Occipital lobe (tissue), 2 donors: ENCODE data around the gene ACTRT2. TPM values are rescaled to one million over a fixed set of nuclear protein-coding genes. Genes with fewer than 3 reads are reported as not detected.

Experiments used
- DNase-seq: peaks from one replicate; lab custom pipeline; 2025; lab: John Stamatoyannopoulos, UW
- total RNA-seq: library from RNA; depleted of rRNA; stranded (reverse); fragments of >200 nt; gene quantifications from one replicate; pipeline ENCODE4 v1.2.3, GENCODE V29; 2014

Gene ACTRT2
- total RNA-seq, 1 donor from 2014 or later: not detected

DNA sequence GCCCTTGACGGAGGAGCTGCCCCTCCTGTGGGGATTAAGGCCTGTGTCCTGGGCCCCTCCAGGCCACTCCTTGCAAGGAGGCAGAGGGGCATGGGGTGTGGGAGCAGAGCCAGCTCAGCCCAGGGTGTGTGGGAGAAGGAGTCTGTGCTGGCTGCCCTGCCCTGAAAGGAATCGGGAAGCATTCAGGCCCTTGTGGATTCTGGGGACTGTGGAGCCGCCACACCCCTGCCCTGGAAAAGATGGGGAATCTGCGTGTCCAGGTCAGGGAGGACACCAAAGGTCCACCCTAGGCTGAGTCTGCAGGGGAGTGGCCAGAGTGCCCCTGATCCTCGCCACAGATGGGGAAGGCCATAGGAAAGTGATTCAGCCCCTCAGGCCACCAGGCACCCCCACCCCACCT, 31.2 kb downstream of the ACTRT2 start:
- no peak for DNase-seq

DNA sequence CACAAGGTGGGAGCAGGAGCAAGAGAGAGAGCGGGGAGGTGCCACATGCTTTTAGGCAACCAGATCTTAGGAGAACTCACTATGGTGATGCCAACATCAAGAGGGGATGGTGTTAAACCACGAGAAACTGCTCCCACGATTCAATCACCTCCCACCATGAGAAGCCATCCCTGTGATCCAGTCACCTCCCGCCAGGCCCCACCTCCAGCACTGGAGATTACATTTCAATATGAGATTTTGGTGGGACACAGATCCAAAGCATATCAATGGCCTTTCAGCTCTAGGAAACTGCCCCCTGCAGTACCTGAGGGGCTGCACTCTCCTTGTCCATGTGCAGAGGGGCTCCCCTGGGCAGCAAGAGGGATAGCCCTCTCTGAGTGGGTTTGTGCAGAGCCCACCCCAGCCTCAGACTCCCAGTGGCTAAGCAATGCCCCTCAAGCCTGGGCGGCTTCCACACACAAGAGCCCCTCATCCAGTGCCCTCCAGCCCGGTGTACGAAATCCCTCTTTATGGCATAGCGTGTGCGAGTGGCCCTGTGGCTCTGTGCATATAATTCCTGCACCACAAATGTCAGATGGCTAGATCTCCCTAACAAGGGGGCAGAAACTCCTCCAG, 32.2 kb downstream of the ACTRT2 start:
- no peak for DNase-seq

DNA sequence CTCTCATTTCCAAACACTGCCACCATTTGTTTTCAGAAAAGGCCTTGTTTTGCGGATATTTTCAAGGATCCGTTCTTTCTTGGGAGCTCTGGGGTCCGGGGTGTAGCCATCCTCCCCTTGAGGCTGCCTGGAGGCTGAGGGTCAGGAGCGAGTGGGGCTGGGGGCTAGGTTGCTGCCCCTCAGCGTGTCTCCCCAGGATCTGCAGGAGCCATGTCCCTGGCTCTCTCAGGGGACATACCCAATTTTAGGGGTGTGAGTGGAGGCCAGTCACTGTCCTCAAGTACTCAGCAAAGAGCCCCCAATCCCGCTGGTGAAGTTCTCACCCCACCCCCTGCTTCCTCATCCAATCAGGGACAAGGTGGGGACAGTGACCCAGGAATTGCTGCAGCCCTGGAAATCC, 32.7 kb downstream of the ACTRT2 start:
- DNase-seq: no peak

DNA sequence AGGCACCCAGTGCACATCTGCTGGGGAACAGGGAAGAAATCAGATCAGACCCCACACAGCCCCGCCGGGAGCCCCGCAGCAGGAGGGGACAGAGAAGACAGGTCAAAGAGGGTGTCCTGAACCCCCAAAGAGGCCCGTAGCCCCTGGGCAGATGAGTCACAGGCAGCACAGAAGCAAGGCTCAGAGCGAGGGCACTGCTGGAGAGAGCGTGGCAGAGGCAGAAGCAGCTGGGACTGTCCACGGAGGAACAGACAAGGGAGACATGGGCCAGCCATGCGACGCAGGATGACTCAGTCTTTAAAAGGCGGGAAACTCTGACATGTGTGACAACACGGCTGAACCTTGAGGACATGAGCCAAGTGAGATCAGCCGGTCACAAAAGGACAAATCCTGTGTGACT, 33.2 kb downstream of the ACTRT2 start:
- DNase-seq: no peak

DNA sequence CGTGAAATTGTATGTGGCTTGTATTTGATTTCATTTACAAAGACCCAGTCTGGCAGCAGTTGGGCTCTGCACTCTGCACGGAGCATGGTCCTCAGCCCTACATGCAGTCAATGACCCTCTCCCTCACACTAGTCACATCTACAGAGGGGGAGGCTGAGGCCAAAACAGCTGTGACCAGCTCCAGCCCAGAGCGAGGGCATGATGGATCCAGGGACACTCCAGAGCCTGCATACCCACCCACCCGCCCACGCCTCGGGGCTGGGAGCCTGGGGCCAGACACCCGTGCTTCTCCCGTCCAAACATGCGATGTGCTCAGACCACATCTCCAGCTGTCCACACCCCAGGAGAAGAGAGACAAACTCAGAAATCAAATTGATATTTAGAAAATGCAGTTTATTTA, 33.8 kb downstream of the ACTRT2 start:
- DNase-seq: no peak

DNA sequence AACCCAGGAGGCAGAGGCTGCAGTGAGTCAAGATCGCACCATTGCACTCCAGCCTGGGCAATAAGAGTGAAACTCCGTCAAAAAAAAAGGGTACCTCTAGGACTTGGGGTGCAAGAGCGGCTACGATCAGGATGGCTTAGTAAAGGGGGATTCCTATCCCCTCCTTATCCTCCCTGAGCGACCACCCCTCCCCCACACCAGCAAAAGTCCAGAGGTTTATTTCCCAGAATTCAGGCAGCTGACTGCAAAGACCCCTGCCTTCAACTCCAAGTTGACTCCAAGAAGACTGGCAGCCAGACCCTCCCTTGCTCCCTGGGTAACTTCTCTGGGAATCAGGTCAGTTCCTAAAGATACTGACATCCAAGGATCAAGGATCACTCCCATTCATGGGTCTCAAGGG, 35.4 kb downstream of the ACTRT2 start:
- no peak for DNase-seq

DNA sequence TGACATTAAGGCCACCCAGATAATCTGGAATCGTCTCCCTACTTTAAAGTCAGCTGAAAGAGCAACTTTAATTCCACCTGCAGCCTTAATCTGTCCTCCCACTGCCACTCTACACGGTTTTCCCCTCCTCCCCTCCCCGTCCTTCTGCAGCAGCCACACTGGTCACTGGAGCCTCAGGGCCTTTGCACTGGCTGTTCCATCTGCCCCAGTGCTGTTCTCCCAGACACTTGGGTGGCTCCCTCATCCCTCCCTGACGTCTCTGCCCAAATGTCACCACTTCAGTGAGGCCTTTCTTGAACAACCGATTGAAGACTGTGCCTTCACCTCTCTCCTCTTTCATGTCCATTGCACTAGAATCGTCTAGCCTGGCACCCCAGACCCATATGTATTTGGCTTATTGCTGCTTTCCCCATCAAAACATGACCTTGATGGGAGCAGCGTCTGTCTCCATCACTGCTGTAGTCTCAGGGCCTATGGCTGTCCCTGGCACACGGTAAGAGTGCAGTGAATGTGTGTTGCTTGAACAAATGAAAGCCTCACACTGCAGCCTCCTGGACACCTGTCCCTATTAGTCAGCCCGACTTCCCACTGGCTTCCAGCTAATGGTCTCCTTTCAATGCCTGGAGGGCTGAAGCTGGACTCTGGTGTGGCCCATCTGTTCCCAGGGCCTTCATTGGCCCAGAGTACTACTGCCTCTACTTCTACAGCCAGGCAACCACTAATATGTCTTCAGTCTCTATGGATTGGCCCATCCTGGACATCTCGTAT, 37.2 kb downstream of the ACTRT2 start:
- DNase-seq: no peak

DNA sequence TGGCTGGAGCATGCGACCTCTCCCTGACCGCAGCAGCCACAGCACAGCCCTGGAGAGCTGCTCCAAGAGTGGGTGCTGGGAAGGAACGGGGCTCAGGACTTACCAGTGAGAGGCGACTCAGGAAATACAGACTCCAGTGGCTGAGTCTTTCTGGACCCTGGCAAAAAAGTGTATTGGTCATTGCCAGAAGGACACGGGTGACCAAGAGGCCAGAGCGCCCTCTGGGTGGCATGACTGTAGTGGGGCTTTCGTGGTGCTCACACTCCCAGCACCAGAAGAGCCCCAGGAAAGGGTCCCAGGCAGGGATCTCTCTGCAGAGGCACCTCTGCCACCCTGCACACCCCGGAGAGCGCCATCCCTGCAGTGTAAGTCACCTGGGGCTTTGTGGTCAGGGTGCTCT, 38.9 kb downstream of the ACTRT2 start:
- no peak for DNase-seq

DNA sequence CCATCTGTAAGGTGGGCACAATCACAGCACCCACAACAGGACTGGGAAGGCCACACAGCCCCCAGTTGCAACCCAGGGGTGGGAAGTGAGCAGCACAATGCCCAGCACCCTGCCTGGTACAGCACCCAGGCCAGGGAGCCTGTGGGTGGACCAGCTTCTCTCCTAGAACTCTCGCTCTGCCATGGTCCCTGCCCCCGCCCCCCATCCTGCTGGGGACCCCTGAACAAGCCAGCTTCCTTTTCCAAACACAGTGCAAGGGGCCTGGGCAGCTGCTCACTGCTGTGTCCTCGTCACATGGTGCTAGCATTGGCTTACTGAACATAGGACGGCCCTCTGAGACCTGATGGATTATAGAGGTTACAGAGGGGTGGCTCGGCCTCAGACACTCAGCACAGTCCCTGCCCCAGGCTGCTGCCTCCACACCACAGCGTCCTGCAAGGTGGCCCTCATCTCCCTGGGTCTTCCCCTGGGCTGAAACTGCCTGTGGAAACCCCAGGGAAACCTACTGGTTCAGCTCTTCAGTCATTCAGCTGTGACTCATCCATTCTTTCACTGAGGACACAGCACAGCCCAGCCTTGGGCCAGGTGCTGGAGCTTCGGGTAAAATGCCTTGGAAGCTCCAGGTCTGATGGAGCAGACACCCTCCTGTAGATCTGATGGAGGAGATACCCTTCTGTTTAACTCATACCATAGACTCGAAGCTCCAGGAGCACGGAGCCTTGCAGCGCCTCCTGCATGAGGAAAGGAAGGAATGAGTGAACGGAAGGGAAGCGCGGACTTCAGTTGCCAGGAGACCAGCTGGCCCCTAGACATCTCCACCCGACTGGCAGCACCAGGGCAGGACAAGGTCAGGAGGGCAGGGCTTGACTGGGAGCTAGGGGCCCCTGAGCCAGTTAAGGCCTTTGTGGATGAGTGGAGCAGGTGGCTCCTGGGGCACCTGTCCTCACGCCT, 39.6 kb downstream of the ACTRT2 start:
- DNase-seq: no peak

DNA sequence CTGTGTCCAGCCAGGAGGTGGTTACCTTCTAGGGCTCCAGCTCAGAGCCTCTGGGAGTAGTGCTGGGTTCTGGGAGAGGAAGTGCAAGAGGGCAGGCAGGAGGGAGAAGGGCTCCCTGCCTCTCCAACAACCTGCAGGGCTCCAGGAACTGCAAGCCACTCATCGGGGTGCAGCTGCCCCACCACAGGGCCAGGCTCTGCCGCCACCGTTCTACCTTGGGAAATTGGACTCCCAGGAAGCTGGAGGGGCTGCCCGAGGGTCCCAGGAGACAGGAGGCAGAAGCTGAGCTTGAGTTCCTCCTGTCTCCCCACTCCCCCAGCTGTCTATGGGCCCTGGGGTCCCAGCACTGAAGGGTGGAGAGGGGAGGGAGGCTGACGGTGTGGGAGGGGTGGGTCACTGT, 40.3 kb downstream of the ACTRT2 start:
- no peak for DNase-seq

DNA sequence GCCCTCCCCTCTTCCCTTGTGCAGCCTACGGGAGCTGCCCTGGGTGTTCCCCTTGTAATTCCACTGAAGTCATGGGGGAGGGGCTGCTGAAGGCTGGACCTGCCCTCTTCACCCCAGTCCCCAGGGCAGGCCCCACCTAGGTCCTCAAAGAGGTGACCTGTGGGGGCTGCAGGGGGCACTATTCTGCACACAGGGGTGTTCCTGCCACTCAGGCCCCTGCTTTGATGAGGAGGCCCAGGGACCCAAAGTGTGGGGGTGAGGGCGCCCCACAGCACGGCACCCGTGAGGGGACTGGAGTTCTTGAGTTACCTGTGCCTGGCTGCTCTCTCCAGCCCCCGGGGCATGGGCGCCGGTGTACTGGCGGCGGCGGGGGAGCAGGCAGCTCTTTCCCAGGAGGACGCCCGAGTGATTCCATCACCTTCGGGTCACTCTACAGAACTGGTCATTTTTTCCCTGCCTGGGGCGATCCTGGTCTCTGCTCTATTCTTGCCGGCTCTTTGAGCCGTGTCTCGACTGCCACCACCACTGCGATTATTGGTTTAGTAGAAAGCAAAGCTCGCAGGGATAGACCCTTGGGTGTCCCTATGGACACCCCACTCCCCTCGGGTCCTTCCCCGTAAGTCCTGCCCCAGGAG, 40.8 kb downstream of the ACTRT2 start:
- DNase-seq: no peak

DNA sequence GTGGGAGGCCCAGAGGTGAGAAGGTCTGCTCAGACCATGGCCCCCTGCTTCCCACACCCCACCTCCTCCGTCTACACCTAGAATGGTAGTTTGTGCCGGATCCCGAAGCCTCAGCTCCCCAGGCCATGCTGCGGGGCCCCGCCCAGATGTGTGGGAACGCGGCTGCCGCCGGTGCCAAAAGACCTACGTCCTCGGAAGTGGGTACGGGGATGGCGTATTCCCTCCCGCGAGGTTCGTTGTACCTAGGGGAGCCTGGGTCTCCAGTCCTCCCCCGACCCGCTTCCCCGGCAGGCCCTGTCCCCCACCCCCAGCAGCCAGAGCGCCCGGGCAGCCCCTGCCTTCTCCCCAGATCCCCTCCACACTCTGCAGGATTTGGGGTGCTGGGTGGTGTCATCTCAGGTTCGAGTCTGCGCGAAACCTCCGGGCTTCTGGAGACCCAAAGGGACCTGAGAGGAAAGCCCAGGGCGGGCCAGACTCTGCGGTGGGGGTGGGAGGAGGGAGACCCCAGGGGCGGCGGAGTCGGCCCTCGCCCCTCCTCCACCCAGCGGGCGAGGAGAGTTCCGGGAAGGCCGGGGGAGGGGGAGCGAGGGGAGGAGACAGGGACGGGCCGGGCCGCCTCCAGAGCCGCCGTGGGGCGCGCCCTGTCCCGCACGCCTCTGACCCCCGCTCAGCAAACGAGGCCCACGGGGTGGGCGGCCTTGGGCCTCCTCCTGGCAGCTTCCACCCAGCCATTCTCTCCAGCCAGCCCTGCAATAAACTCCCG, 41.5 kb downstream of the ACTRT2 start:
- DNase-seq: no peak

DNA sequence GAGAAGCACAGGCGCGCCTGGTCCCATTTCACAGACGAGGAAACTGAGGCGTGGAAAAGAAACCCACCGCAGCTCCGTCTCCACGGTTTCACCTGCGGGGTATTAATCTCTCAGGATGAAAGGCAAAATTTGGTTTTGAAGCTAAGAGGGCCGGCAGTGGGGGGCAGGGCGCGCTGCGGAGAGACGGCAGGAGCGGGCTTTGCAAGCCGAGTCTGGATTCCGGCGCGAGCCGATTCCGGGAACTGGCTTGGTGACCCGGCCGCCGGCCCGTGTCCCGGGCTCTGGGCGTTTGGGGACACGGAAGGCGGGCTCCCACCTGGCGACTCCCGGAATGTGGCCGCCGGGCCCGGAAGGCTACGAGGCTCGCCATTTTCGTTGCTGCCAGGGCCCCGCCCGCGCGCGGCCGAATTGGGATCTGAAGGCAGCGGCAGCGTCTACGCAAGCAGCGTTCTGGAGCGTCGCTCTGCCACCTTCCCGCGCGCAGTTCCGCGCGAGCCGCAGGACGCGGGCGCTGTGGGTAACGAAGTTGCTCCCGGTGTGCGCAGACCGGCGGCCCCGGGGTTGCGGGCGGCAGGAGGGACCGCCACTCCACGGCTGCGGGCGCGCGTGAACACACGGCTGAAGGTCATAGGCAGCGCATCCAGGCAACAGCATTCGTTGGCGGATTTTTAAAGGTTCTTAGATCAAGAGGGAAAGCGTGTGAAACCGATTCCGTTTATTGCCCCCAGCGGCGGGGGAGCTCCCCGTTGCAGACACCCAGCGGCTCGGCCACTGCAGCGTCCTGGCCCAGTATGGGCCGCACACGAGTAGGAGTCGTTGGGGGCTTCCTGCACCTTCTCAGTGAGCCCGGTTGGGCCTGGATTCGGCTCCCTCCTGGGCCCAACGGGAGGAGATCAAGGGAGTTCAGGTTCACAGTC, 42.4 kb downstream of the ACTRT2 start:
- DNase-seq: no peak

DNA sequence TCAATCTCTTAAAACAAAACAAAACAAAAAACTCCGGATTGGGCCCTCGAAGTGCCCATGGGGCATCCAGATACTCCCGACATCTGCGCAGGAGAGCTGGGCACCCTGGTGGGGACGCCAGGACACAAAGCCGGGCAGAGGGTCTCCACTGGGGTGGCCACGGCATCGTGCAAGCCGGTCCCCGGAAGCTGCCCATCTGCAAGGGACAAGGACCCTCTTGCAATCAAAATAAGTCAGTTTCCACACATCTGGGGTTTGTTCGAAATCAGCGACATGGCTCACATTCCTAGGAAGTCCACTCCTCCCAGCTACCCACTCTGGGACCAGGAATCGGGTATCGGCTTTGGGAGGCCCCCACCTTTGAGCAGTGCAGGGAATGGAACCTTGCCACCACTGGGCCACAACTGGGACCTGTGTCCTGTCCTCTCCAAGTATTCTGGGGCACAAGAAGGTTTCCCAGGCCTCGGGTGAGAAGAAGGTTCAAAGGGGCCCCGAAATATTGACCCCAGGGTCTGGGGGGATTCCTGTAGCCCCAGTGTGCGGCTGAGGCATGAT, 43.1 kb downstream of the ACTRT2 start:
- no peak for DNase-seq

DNA sequence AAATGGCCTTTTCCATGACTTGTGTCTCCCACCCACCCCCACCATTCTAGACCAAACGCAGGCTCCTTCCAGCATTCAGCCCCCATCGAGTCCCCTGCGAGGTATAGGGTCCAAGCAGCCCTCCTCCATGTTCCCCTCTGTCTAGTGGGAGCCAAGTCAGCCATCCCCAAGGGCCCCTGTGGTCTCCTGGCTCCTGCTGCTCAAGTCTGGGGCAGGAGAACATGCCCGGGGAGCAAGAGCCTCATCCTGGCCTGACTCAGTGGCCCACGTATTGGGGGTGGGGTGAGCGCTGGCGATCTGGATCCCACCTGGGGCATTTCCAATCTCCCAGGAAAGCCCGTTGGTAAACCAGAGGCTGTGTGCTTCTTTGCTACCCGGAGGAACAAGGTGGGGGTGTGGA, 43.6 kb downstream of the ACTRT2 start:
- no peak for DNase-seq

DNA sequence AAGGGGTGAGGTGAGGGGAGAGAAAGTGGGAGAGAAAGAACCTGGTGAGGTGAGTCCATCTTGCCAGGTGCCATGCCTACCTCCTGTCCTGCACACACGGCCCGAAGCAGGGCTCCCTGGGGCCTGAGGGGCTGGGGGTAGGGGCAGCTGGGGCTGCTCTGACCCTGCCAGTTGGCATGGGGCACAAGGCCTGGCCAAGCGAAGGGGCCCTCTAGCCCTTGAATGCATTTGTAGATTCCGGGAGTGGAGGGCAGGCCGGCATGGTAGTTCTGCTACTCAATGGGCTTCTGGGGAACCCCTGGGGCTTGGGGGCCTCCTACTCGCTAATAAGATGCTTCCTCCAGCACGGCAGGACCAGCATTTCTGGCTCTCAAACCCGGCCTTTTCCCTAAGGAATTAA, 44.1 kb downstream of the ACTRT2 start:
- no peak for DNase-seq

DNA sequence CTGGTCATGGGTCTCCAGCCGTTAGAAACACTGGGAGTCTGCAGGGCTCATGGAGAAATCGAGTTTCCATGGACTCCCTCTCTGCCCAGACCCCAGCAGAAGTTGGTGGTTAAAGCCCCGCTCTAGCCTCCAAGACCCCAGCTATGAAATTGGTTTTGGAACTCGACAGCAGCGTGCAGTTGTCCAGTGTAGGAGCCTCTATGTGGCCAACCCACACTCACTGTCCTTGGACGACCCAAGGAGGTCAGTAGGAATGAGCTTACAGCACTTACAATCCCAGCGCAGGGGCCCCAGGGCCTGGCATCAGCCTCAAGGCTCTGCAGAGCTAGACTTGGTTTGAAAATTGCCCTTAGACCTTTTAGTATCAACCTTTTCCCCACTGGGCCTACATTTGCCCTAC, 44.5 kb downstream of the ACTRT2 start:
- DNase-seq: no peak

DNA sequence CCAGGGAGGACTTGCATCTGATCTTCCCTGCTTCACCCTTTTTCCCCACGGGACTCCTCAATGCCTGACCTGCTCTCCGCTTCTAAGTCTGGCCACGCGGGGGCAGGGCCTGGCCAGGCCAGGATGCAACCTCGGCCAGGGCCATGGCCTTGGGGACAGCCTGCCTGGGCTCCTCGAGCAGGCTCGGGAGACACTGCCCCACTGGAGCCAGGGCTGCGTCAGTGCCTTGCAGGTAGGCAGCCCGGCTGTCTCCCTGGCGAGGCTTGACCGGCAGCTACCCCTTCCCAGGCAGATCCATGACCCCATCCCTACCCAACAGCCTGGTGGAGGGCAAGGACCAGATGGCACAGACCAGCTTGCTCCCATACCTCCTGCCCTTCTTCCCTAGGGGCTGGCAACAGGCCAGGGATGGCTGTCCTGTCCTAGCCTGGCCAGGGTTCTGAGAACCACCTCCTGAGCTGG, 45.0 kb downstream of the ACTRT2 start:
- DNase-seq: no peak

DNA sequence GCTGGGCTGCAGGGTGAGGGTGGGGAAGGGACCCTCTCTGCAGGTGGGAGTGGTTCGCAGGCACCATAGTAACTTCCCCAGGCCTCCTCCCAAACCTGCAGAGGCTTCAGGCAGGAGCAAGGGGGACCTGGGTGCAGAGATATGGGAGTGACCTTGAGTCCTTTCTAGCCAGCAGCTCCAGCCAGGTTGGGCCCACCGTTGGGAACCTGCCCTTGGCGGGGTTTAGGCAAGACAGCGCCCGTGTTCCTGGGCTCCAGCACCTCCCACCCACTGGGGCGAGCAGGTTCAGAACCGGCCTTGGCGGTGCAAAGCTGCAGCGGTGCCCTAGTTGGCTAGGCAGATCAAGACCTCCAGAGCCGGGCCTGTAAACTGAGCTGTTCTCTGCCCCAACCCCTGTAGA, 45.6 kb downstream of the ACTRT2 start:
- DNase-seq: no peak

DNA sequence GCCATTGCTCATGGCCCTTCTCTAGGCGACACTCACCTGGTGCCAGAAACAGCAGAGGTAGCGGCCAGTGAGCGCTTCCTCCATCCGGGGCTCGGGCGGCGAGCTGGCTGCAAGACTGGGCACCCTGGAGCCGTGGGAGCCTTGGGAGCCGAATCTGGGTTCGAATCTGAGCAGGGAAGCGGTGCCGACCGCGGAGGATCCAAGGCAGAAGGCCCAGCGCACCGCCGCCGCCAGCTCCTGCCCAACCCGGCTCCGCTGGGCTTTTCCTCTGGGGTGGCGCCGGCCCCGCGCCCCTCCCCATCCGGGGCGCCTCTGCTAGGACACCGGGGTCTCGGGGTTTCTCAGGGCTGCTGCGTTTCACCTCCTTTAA, 46.0 kb downstream of the ACTRT2 start:
- no peak for DNase-seq
